ENCODE measurements around the gene GRIK5. TPM values are rescaled to one million over a fixed set of nuclear protein-coding genes. Genes with fewer than 3 reads are reported as not detected.

Gene GRIK5
- total RNA-seq, 1 donor, result 0.18 TPM

- no peak for DNase-seq (ENCODE audit: low read depth)
- TF ChIP-seq CTCF (IDR thresholded peaks at IDR 0.05; ENCODE audit: insufficient read depth, low read length), result no peak
- no peak overlapping the region for H3K4me3 ChIP-seq (ENCODE audit: low read depth, low read length)
Measured at GRCh38 chr19:42030645-42031440, 39.2 kb downstream of the GRIK5 start.

- no peak for DNase-seq (ENCODE audit: low read depth)
- TF ChIP-seq CTCF (IDR thresholded peaks at IDR 0.05; ENCODE audit: insufficient read depth, low read length), result peak; percentile 62
- H3K4me3 ChIP-seq (ENCODE audit: low read depth, low read length), result no peak overlapping the region
Measured at GRCh38 chr19:42028304-42029216, 41.4 kb downstream of the GRIK5 start.

GRCh38 chr19:42024622-42025111, 45.3 kb downstream of the GRIK5 start:
- DNase-seq (ENCODE audit: low read depth), result peak; percentile 66
- H3K4me3 ChIP-seq (ENCODE audit: low read depth, low read length), result no peak overlapping the region
- no peak for TF ChIP-seq CTCF (IDR thresholded peaks at IDR 0.05; ENCODE audit: insufficient read depth, low read length)

GRCh38 chr19:42023943-42024260, 46.1 kb downstream of the GRIK5 start:
- DNase-seq (ENCODE audit: low read depth), result no peak
- no peak for TF ChIP-seq CTCF (IDR thresholded peaks at IDR 0.05; ENCODE audit: insufficient read depth, low read length)
- no peak overlapping the region for H3K4me3 ChIP-seq (ENCODE audit: low read depth, low read length)

GRCh38 chr19:42023121-42023942, 46.7 kb downstream of the GRIK5 start:
- TF ChIP-seq CTCF (IDR thresholded peaks at IDR 0.05; ENCODE audit: insufficient read depth, low read length), result no peak
- no peak overlapping the region for H3K4me3 ChIP-seq (ENCODE audit: low read depth, low read length)
- no peak for DNase-seq (ENCODE audit: low read depth)

- no peak for DNase-seq (ENCODE audit: low read depth)
- TF ChIP-seq CTCF (IDR thresholded peaks at IDR 0.05; ENCODE audit: insufficient read depth, low read length), result no peak
- H3K4me3 ChIP-seq (ENCODE audit: low read depth, low read length), result no peak overlapping the region
Measured at GRCh38 chr19:42022616-42023015, 47.4 kb downstream of the GRIK5 start.
